GM23338 (cell line): ENCODE measurements around the gene ACP2. TPM values are rescaled to one million over a fixed set of nuclear protein-coding genes. Genes with fewer than 3 reads are reported as not detected.

Source experiments
- ATAC-seq: fragments of 200-7000 bp; cut with Tn5 transposase; 3 replicates; pipeline ENCODE4 v1.9.1; 2020
- DNase-seq: peaks from one replicate; pipeline ENCODE4 v3.0.0-alpha.2; 2015; ENCODE audit warnings: low spot score
- H2AFZ ChIP-seq: fragments of 200-600 bp; sonication (generic); 2 replicates; pipeline ENCODE4 v1.8.0; 2016; ENCODE audit warnings: antibody characterized with exemption, mild to moderate bottlenecking, moderate library complexity
- H3F3A ChIP-seq: fragments of 200-600 bp; sonication (generic); replicated peaks from 2 replicates; pipeline ENCODE4 v1.8.0; 2017; ENCODE audit warnings: antibody characterized with exemption, mixed run types, low read depth
- H3K27ac ChIP-seq: fragments of 200-600 bp; sonication (generic); 2 replicates; pipeline ENCODE4 v1.6.1; 2016; ENCODE audit warnings: low read depth
- H3K27me3 ChIP-seq: fragments of 200-600 bp; sonication (generic); 2 replicates; pipeline ENCODE4 v1.8.0; 2016; ENCODE audit warnings: mild to moderate bottlenecking, mixed run types, moderate library complexity; ENCODE audit not compliant: insufficient read depth
- H3K36me3 ChIP-seq: fragments of 200-600 bp; sonication (generic); 2 replicates; pipeline ENCODE4 v1.8.0; 2016; ENCODE audit warnings: mild to moderate bottlenecking; ENCODE audit not compliant: insufficient read depth
- H3K4me1 ChIP-seq: fragments of 200-600 bp; sonication (generic); 2 replicates; pipeline ENCODE4 v1.8.0; 2016; ENCODE audit warnings: mild to moderate bottlenecking, moderate library complexity; ENCODE audit not compliant: insufficient read depth
- H3K4me2 ChIP-seq: fragments of 200-600 bp; sonication (generic); 2 replicates; pipeline ENCODE4 v1.7.1; 2017; ENCODE audit warnings: mixed run types
- H3K4me3 ChIP-seq: fragments of 200-600 bp; sonication (generic); 2 replicates; pipeline ENCODE4 v1.6.1; 2016; ENCODE audit warnings: mixed run types
- H3K79me2 ChIP-seq: fragments of 200-600 bp; sonication (generic); replicated peaks from 2 replicates; pipeline ENCODE4 v1.8.0; 2017; ENCODE audit warnings: mild to moderate bottlenecking; ENCODE audit not compliant: insufficient read depth
- H3K9me2 ChIP-seq: fragments of 200-600 bp; sonication (generic); 2 replicates; pipeline ENCODE4 v1.8.0; 2017; ENCODE audit not compliant: insufficient read depth
- H4K20me1 ChIP-seq: fragments of 200-600 bp; sonication (generic); replicated peaks from 2 replicates; pipeline ENCODE4 v1.8.0; 2017; ENCODE audit warnings: mild to moderate bottlenecking; ENCODE audit not compliant: insufficient read depth
- H3K27ac Mint-ChIP-seq: 2 replicates; pipeline ENCODE4 v1.8.0; 2020; ENCODE audit warnings: inconsistent platforms, mild to moderate bottlenecking, moderate library complexity, mixed read lengths
- H3K27me3 Mint-ChIP-seq: 3 replicates; pipeline ENCODE4 v1.8.0; 2022; ENCODE audit warnings: low read depth, mild to moderate bottlenecking, moderate library complexity, mixed read lengths, inconsistent platforms; ENCODE audit not compliant: insufficient read depth, poor library complexity
- H3K36me3 Mint-ChIP-seq: 3 replicates; pipeline ENCODE4 v1.8.0; 2021; ENCODE audit warnings: low read depth, mild to moderate bottlenecking, inconsistent platforms, moderate library complexity, mixed read lengths
- H3K4me1 Mint-ChIP-seq: 3 replicates; pipeline ENCODE4 v1.8.0; 2020; ENCODE audit warnings: mild to moderate bottlenecking, inconsistent platforms, mixed read lengths
- H3K4me3 Mint-ChIP-seq: 3 replicates; pipeline ENCODE4 v1.8.0; 2021; ENCODE audit warnings: moderate library complexity, mild to moderate bottlenecking, inconsistent platforms, mixed read lengths
- H3K9me3 Mint-ChIP-seq: 3 replicates; pipeline ENCODE4 v1.8.0; 2020; ENCODE audit warnings: moderate library complexity, mild to moderate bottlenecking, inconsistent platforms, mixed read lengths
- CREB1 ChIP-seq: fragments of 250-450 bp; sonication (Bioruptor Pico); IDR thresholded peaks from 2 replicates; pipeline ENCODE4 v1.5.0; 2020; ENCODE audit warnings: low read depth, mild to moderate bottlenecking, moderate library complexity
- EZH2 ChIP-seq: fragments of 200-600 bp; sonication (generic); IDR thresholded peaks from one replicate; pipeline ENCODE4 v1.8.0; 2017; ENCODE audit warnings: antibody characterized with exemption, mild to moderate bottlenecking, low read depth; ENCODE audit not compliant: unreplicated experiment
- EZH2phosphoT487 ChIP-seq: fragments of 200-600 bp; sonication (generic); IDR thresholded peaks from one replicate; pipeline ENCODE4 v1.8.1; 2018; ENCODE audit warnings: antibody characterized with exemption; ENCODE audit not compliant: unreplicated experiment
- JUNB ChIP-seq: IDR thresholded peaks from one replicate; pipeline ENCODE4 v1.6.1; 2016; ENCODE audit warnings: antibody characterized with exemption; ENCODE audit not compliant: unreplicated experiment
- NANOG ChIP-seq: IDR thresholded peaks from 2 replicates; pipeline ENCODE4 v1.6.1; 2016; ENCODE audit warnings: antibody characterized with exemption, borderline replicate concordance
- POLR2AphosphoS5 ChIP-seq: IDR thresholded peaks from 2 replicates; pipeline ENCODE4 v1.6.1; 2016; ENCODE audit warnings: antibody characterized with exemption, low read depth
- STAT1 ChIP-seq: IDR thresholded peaks from one replicate; pipeline ENCODE4 v1.6.1; 2016; ENCODE audit warnings: antibody characterized with exemption; ENCODE audit not compliant: unreplicated experiment
- ZNF114 ChIP-seq: fragments of 250-450 bp; sonication (Bioruptor Pico); IDR thresholded peaks from 2 replicates; pipeline ENCODE4 v1.5.0; 2020; ENCODE audit warnings: mild to moderate bottlenecking, moderate library complexity
- ZNF331 ChIP-seq: fragments of 250-450 bp; sonication (Bioruptor Pico); IDR thresholded peaks from 2 replicates; pipeline ENCODE4 v1.5.0; 2020; ENCODE audit warnings: low read depth, mild to moderate bottlenecking, moderate library complexity
- polyA plus RNA-seq: library from polyadenylated mRNA; unstranded; fragments of >200 nt; fragmentation: Nextera tagmentation; extraction: Ambion mirVana; gene quantifications from 2 replicates; pipeline ENCODE4 v1.2.1, GENCODE V29; 2016
- total RNA-seq: library from RNA; depleted of rRNA; stranded (reverse); fragments of >200 nt; shearing (Covaris generic); gene quantifications from 2 replicates; pipeline ENCODE4 v1.2.3, GENCODE V29; 2014
- TF ChIP-seq, protein P1 (sequence below): IDR thresholded peaks from 2 replicates; pipeline ENCODE4 v1.6.1; 2016; ENCODE audit warnings: antibody characterized with exemption
- TF ChIP-seq, protein P2 (sequence below): IDR thresholded peaks from one replicate; pipeline ENCODE4 v1.6.1; 2018; ENCODE audit warnings: antibody characterized with exemption; ENCODE audit not compliant: unreplicated experiment
- TF ChIP-seq, protein P3 (sequence below): fragments of 250-450 bp; sonication (Bioruptor Pico); IDR thresholded peaks from 2 replicates; pipeline ENCODE4 v1.5.0; 2020; ENCODE audit warnings: mild to moderate bottlenecking, moderate library complexity
- TF ChIP-seq, protein P4 (sequence below), 2 experiments: fragments of 200-600 bp in 1 of 2; sonication (generic) in 1 of 2; conservative IDR thresholded peaks; 2 replicates each; pipeline versions ENCODE4 v1.5.1 to v1.6.1; 2016 to 2017; ENCODE audit warnings: antibody characterized with exemption in 2 of 2, low read depth in 2 of 2, mild to moderate bottlenecking in 2 of 2, moderate library complexity in 1 of 2

ACP2 gene
- total and polyA plus RNA-seq, 2 experiments from 2014 or later, result 7.3 to 32.1 TPM

DNA sequence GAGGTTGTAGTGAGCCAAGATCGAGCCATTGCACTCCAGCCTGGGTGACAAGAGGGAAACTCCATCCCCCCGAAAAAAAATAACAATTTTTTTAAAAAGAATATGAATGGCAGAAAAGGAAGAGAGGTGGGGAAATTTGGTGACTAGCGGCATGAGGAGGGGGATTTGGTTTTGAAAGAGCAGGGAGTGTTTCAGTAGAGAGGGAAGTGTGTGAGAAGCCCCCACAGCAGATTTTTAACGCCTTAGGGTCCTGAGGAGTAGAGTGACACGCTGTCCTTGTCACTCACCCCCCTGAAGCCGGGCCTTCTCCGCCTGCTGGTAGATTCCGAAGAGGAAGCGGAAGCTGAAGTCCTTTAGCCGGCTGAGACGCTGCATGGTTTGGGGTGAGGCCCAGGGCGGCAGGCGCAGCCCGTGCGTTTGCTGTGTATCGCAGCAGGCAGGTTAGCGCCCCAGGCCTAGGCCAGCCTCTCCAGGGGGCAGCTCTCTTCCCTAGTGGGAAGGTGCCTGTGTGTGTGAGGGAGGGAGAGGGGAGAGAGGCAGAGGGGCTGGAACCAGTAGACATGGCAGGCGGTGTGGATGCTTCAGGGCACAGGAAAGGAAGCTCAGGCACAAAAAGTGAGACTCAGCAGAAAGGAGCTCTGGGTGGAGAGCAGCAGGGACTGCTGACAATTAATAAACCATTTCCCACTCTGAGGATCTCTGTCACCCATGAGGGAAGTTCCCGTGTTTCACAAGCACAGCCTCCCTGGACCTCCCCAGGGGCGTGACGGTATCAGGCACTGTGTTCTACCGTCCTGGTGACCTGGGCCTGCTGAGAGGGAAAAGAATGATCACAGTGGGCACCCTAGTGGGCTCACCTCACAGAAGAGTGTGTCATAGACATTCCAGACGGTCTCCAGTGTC is 3.9 kb downstream of the ACP2 start:
- DNase-seq, result no peak
- no peaks in the 10 kb centered on the region for H3K36me3 ChIP-seq
- Mint-ChIP-seq H3K36me3 (peaks cover 59% of the 10 kb centered on the region), H3K27me3 (peaks cover 22% of the 10 kb centered on the region), H3K27ac (no peak overlapping the region), H3K4me1 (peaks cover 10% of the 10 kb centered on the region), H3K9me3 (no peaks in the 10 kb centered on the region), H3K4me3 (no peak overlapping the region)
- TF ChIP-seq EZH2 (no peak), CREB1 (no peak), ZNF331 (CRISPR knock-in tag) (no peak), POLR2AphosphoS5 (no peak), EZH2phosphoT487 (no peak), NANOG (no peak), JUNB (no peak), ZNF114 (CRISPR knock-in tag) (no peak), STAT1 (no peak)
- TF ChIP-seq, protein P1, sequence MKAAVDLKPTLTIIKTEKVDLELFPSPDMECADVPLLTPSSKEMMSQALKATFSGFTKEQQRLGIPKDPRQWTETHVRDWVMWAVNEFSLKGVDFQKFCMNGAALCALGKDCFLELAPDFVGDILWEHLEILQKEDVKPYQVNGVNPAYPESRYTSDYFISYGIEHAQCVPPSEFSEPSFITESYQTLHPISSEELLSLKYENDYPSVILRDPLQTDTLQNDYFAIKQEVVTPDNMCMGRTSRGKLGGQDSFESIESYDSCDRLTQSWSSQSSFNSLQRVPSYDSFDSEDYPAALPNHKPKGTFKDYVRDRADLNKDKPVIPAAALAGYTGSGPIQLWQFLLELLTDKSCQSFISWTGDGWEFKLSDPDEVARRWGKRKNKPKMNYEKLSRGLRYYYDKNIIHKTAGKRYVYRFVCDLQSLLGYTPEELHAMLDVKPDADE, result no peak
- TF ChIP-seq, protein P2, sequence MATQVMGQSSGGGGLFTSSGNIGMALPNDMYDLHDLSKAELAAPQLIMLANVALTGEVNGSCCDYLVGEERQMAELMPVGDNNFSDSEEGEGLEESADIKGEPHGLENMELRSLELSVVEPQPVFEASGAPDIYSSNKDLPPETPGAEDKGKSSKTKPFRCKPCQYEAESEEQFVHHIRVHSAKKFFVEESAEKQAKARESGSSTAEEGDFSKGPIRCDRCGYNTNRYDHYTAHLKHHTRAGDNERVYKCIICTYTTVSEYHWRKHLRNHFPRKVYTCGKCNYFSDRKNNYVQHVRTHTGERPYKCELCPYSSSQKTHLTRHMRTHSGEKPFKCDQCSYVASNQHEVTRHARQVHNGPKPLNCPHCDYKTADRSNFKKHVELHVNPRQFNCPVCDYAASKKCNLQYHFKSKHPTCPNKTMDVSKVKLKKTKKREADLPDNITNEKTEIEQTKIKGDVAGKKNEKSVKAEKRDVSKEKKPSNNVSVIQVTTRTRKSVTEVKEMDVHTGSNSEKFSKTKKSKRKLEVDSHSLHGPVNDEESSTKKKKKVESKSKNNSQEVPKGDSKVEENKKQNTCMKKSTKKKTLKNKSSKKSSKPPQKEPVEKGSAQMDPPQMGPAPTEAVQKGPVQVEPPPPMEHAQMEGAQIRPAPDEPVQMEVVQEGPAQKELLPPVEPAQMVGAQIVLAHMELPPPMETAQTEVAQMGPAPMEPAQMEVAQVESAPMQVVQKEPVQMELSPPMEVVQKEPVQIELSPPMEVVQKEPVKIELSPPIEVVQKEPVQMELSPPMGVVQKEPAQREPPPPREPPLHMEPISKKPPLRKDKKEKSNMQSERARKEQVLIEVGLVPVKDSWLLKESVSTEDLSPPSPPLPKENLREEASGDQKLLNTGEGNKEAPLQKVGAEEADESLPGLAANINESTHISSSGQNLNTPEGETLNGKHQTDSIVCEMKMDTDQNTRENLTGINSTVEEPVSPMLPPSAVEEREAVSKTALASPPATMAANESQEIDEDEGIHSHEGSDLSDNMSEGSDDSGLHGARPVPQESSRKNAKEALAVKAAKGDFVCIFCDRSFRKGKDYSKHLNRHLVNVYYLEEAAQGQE, result no peak
- TF ChIP-seq, protein P3, sequence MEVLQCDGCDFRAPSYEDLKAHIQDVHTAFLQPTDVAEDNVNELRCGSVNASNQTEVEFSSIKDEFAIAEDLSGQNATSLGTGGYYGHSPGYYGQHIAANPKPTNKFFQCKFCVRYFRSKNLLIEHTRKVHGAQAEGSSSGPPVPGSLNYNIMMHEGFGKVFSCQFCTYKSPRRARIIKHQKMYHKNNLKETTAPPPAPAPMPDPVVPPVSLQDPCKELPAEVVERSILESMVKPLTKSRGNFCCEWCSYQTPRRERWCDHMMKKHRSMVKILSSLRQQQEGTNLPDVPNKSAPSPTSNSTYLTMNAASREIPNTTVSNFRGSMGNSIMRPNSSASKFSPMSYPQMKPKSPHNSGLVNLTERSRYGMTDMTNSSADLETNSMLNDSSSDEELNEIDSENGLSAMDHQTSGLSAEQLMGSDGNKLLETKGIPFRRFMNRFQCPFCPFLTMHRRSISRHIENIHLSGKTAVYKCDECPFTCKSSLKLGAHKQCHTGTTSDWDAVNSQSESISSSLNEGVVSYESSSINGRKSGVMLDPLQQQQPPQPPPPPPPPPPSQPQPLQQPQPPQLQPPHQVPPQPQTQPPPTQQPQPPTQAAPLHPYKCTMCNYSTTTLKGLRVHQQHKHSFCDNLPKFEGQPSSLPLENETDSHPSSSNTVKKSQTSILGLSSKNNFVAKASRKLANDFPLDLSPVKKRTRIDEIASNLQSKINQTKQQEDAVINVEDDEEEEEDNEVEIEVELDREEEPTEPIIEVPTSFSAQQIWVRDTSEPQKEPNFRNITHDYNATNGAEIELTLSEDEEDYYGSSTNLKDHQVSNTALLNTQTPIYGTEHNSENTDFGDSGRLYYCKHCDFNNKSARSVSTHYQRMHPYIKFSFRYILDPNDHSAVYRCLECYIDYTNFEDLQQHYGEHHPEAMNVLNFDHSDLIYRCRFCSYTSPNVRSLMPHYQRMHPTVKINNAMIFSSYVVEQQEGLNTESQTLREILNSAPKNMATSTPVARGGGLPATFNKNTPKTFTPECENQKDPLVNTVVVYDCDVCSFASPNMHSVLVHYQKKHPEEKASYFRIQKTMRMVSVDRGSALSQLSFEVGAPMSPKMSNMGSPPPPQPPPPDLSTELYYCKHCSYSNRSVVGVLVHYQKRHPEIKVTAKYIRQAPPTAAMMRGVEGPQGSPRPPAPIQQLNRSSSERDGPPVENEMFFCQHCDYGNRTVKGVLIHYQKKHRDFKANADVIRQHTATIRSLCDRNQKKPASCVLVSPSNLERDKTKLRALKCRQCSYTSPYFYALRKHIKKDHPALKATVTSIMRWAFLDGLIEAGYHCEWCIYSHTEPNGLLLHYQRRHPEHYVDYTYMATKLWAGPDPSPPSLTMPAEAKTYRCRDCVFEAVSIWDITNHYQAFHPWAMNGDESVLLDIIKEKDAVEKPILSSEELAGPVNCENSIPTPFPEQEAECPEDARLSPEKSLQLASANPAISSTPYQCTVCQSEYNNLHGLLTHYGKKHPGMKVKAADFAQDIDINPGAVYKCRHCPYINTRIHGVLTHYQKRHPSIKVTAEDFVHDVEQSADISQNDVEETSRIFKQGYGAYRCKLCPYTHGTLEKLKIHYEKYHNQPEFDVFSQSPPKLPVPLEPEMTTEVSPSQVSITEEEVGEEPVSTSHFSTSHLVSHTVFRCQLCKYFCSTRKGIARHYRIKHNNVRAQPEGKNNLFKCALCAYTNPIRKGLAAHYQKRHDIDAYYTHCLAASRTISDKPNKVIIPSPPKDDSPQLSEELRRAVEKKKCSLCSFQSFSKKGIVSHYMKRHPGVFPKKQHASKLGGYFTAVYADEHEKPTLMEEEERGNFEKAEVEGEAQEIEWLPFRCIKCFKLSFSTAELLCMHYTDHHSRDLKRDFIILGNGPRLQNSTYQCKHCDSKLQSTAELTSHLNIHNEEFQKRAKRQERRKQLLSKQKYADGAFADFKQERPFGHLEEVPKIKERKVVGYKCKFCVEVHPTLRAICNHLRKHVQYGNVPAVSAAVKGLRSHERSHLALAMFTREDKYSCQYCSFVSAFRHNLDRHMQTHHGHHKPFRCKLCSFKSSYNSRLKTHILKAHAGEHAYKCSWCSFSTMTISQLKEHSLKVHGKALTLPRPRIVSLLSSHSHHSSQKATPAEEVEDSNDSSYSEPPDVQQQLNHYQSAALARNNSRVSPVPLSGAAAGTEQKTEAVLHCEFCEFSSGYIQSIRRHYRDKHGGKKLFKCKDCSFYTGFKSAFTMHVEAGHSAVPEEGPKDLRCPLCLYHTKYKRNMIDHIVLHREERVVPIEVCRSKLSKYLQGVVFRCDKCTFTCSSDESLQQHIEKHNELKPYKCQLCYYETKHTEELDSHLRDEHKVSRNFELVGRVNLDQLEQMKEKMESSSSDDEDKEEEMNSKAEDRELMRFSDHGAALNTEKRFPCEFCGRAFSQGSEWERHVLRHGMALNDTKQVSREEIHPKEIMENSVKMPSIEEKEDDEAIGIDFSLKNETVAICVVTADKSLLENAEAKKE, result no peak
- TF ChIP-seq, protein P4, sequence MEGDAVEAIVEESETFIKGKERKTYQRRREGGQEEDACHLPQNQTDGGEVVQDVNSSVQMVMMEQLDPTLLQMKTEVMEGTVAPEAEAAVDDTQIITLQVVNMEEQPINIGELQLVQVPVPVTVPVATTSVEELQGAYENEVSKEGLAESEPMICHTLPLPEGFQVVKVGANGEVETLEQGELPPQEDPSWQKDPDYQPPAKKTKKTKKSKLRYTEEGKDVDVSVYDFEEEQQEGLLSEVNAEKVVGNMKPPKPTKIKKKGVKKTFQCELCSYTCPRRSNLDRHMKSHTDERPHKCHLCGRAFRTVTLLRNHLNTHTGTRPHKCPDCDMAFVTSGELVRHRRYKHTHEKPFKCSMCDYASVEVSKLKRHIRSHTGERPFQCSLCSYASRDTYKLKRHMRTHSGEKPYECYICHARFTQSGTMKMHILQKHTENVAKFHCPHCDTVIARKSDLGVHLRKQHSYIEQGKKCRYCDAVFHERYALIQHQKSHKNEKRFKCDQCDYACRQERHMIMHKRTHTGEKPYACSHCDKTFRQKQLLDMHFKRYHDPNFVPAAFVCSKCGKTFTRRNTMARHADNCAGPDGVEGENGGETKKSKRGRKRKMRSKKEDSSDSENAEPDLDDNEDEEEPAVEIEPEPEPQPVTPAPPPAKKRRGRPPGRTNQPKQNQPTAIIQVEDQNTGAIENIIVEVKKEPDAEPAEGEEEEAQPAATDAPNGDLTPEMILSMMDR (conservative IDR thresholded peaks at IDR 0.05; ENCODE audit: low read depth in 2 of 2), result no peak
- H3K79me2 ChIP-seq, result peaks cover 9% of the 10 kb centered on the region
- H2AFZ ChIP-seq, result no peak overlapping the region
- no peaks in the 10 kb centered on the region for H3K27me3 ChIP-seq
- no peak for ATAC-seq
- no peaks in the 10 kb centered on the region for H3F3A ChIP-seq
- no peaks in the 10 kb centered on the region for H4K20me1 ChIP-seq
- H3K4me3 ChIP-seq, result no peak overlapping the region
- H3K4me2 ChIP-seq, result no peak overlapping the region
- H3K27ac ChIP-seq, result no peak overlapping the region
- no peaks in the 10 kb centered on the region for H3K9me2 ChIP-seq
- H3K4me1 ChIP-seq, result peaks cover 10% of the 10 kb centered on the region
